ENCODE data around the gene KCNH1.
A peak's percentile ranks its signal among the peaks of the same experiment; 100 is the strongest.

Gene KCNH1

GRCh38 chr1:211133836-211134669, at the start of gene KCNH1:
Gene KCNH1 (minus strand): TSS chr1:211134148. CDS start chr1:211133945, 203 bp downstream.
- TF ChIP-seq CTCF (conservative IDR thresholded peaks at IDR 0.05; ENCODE audit: low read depth, low read length) = peak; percentile 70
- peak within 1 kb of the TSS; percentile 45 for H3K4me3 ChIP-seq (ENCODE audit: low read length)
- peak; percentile 28 for DNase-seq (ENCODE audit: low read depth)

GRCh38 chr1:211182746-211183145, 48.8 kb upstream of the KCNH1 start:
- no peak for TF ChIP-seq CTCF (conservative IDR thresholded peaks at IDR 0.05; ENCODE audit: low read depth, low read length)
- no peak for DNase-seq (ENCODE audit: low read depth)
- no peak overlapping the region for H3K4me3 ChIP-seq (ENCODE audit: low read length)

GRCh38 chr1:211174375-211174774, 40.4 kb upstream of the KCNH1 start:
- DNase-seq (ENCODE audit: low read depth) = no peak
- TF ChIP-seq CTCF (conservative IDR thresholded peaks at IDR 0.05; ENCODE audit: low read depth, low read length) = no peak
- no peak overlapping the region for H3K4me3 ChIP-seq (ENCODE audit: low read length)

- no peak for TF ChIP-seq CTCF (conservative IDR thresholded peaks at IDR 0.05; ENCODE audit: low read depth, low read length)
- H3K4me3 ChIP-seq (ENCODE audit: low read length) = no peak overlapping the region
- DNase-seq (ENCODE audit: low read depth) = no peak
These were observed 38.7 kb upstream of the KCNH1 start for GRCh38 chr1:211172657-211173056.

GRCh38 chr1:211169353-211169752, 35.4 kb upstream of the KCNH1 start:
- TF ChIP-seq CTCF (conservative IDR thresholded peaks at IDR 0.05; ENCODE audit: low read depth, low read length) = no peak
- no peak overlapping the region for H3K4me3 ChIP-seq (ENCODE audit: low read length)
- no peak for DNase-seq (ENCODE audit: low read depth)

GRCh38 chr1:211158866-211159265, 24.9 kb upstream of the KCNH1 start:
- no peak overlapping the region for H3K4me3 ChIP-seq (ENCODE audit: low read length)
- no peak for TF ChIP-seq CTCF (conservative IDR thresholded peaks at IDR 0.05; ENCODE audit: low read depth, low read length)
- no peak for DNase-seq (ENCODE audit: low read depth)

GRCh38 chr1:211155040-211155439, 21.1 kb upstream of the KCNH1 start:
- TF ChIP-seq CTCF (conservative IDR thresholded peaks at IDR 0.05; ENCODE audit: low read depth, low read length) = no peak
- DNase-seq (ENCODE audit: low read depth) = no peak
- no peak overlapping the region for H3K4me3 ChIP-seq (ENCODE audit: low read length)

All from retinal pigment epithelial cell (primary cell).